HL-60/S4 treated with phorbol 12-myristate 13-acetate at 8.2 ng/mL for 4 days and 3 days (cell line): ENCODE data around the gene NAA38.
"Not testable (repeated sequence)": the region's sequence is repeated elsewhere in the genome, so short reads cannot be mapped to it uniquely, and the experiment has no call there.

ENCODE experiments used
- in situ Hi-C: fragments of 300-500 bp; cut with MboI; formaldehyde crosslinking; loops from 2 replicates; pipeline ENCODE4 v1.15.0; 2022; ENCODE audit warnings: low sequenced_read_pairs

NAA38 gene

GRCh38 chr17:7833011-7833794, 24.2 kb downstream of the NAA38 start:
- in situ Hi-C loops = loop anchor here (25.0 kb wide), 1 partner anchor 246 kb away; the partner anchor contains the start of genes CD68, MPDU1 and SOX15

- in situ Hi-C loops = loop anchor here (25.0 kb wide), 1 partner anchor 245 kb away; the partner anchor contains the start of genes CD68, MPDU1 and SOX15
These were observed 24.9 kb downstream of the NAA38 start for GRCh38 chr17:7832431-7832830.

- in situ Hi-C loops = loop anchor here (25.0 kb wide), 1 partner anchor 244 kb away; the partner anchor contains the start of genes CD68, MPDU1 and SOX15
These were observed 26.1 kb downstream of the NAA38 start for GRCh38 chr17:7831233-7831632.

- in situ Hi-C loops = loop anchor here (25.0 kb wide), 1 partner anchor 243 kb away; the partner anchor contains the start of genes CD68, MPDU1 and SOX15
These were observed 26.7 kb downstream of the NAA38 start for GRCh38 chr17:7830616-7831015.

- in situ Hi-C loops = loop anchor here (25.0 kb wide), 1 partner anchor 238 kb away; the partner anchor contains the start of genes CD68, MPDU1 and SOX15
These were observed 32.0 kb downstream of the NAA38 start for GRCh38 chr17:7825206-7825990.

- in situ Hi-C loops = no loop called here
These were observed 33.1 kb downstream of the NAA38 start for GRCh38 chr17:7824021-7824924.

GRCh38 chr17:7823581-7824001, 33.8 kb downstream of the NAA38 start:
- in situ Hi-C loops = no loop called here

- in situ Hi-C loops = no loop called here
These were observed 35.2 kb downstream of the NAA38 start for GRCh38 chr17:7822126-7822525.

- in situ Hi-C loops = no loop called here
These were observed 37.1 kb downstream of the NAA38 start for GRCh38 chr17:7820231-7820630.

GRCh38 chr17:7818746-7819645, 38.4 kb downstream of the NAA38 start:
- in situ Hi-C loops = no loop called here

- in situ Hi-C loops = no loop called here
These were observed 39.3 kb downstream of the NAA38 start for GRCh38 chr17:7818026-7818425.

- in situ Hi-C loops = no loop called here
These were observed 39.8 kb downstream of the NAA38 start for GRCh38 chr17:7817643-7817964.

- in situ Hi-C loops = no loop called here
These were observed 40.3 kb downstream of the NAA38 start for GRCh38 chr17:7816926-7817642.

- in situ Hi-C loops = no loop called here
These were observed 42.4 kb downstream of the NAA38 start for GRCh38 chr17:7814969-7815368.

GRCh38 chr17:7811251-7811650, 46.1 kb downstream of the NAA38 start:
- in situ Hi-C loops = no loop called here

GRCh38 chr17:7809791-7810343, 47.5 kb downstream of the NAA38 start:
- in situ Hi-C loops = not testable (repeated sequence)

GRCh38 chr17:7809086-7809790, 48.1 kb downstream of the NAA38 start:
- in situ Hi-C loops = no loop called here

- in situ Hi-C loops = no loop called here
These were observed 50.2 kb downstream of the NAA38 start for GRCh38 chr17:7807206-7807605.
